ENCODE results near the gene CHN2. TPM values are rescaled to one million over a fixed set of nuclear protein-coding genes. Genes with fewer than 3 reads are reported as not detected.
"Not testable (repeated sequence)": the region's sequence is repeated elsewhere in the genome, so short reads cannot be mapped to it uniquely, and the experiment has no call there.

CHN2 gene
- total RNA-seq, 1 experiment from 2014 or later = not detected

GRCh38 chr7:29487424-29487823 lies 292.8 kb downstream of the CHN2 start:
- DNase-seq (ENCODE audit: low read depth) = no peak

- no peak for DNase-seq (ENCODE audit: low read depth)
Observed at GRCh38 chr7:29488203-29488970, 293.8 kb downstream of the CHN2 start.

GRCh38 chr7:29488977-29489376 lies 294.4 kb downstream of the CHN2 start:
- peak; percentile 27 for DNase-seq (ENCODE audit: low read depth)

- DNase-seq (ENCODE audit: low read depth) = no peak
Observed at GRCh38 chr7:29490094-29490607, 295.6 kb downstream of the CHN2 start.

GRCh38 chr7:29494350-29494749 lies 299.8 kb downstream of the CHN2 start:
- peak; percentile 21 for DNase-seq (ENCODE audit: low read depth)

GRCh38 chr7:29495653-29496052 lies 301.1 kb downstream of the CHN2 start:
- DNase-seq (ENCODE audit: low read depth) = no peak

DNA sequence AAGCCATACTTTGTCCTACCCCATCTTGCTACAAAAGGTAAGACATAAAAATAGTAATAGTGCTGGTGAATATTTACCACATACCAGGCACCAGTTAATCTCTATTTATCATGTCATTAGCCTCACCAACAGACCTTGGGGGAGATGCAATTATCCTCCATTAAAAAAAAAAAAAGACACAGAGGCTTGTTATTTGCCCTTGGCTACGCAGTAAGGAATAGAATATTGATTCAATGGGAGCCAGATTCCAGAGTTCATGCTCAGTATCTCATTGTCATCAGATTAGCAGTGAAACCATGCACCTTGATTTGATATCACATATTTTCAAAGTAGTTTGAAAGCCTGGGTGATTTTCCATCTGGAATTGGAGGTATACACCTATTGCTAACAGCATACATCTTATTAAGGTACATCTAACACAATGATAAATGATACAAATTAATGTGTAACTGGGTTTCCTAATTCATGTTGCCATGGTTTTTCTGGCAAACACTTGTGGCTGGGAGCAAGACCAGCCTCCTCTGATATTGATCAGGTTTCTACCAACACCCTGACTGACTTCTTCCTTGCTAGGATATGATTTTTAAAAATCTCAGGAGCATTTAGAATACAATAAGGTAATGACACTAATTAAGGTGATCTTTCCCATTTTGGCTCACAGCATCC lies 301.9 kb downstream of the CHN2 start:
- no peak for DNase-seq (ENCODE audit: low read depth)

- no peak for DNase-seq (ENCODE audit: low read depth)
Observed at GRCh38 chr7:29499932-29500331, 305.4 kb downstream of the CHN2 start.

DNA sequence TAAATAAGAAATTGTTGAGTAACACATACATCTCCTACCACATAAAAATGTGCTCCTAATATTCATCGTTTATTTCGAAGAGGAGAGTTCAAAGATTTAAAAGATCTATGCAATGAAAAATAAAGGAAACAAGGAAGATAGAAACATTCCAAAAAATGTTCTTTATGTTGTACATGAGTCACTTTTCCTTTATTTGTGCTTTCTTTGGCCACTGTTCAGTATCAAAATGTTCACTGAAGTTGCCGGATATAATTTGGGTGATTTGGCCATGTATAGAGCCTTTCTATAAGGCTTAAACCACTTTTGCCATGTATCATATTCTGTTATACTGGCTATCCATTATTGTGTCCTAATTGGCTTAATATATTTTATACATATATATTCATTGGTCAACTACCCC lies 306.1 kb downstream of the CHN2 start:
- no peak for DNase-seq (ENCODE audit: low read depth)

GRCh38 chr7:29502133-29502532 lies 307.6 kb downstream of the CHN2 start:
- DNase-seq (ENCODE audit: low read depth) = no peak

- DNase-seq (ENCODE audit: low read depth) = no peak
Observed at GRCh38 chr7:29505931-29506330, 311.4 kb downstream of the CHN2 start.

DNA sequence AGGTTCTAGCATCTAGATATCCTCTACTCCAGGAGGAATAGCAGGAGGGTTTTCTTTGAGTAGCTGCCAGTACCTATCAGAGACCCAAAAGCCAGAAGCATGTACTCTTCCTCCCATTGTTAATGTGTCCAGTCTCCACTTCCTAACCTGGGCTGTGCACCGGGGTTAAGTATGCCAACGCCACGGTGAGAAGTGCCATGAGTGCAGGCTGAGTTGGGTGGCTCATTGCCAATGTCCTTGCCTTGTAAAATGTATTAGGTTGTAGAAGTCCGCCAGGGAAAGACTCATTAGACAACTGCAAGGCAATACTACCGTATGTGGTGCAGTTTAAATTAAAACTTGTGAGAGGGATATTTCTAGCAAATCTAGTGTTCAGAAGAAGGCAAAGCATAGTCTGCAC lies 314.0 kb downstream of the CHN2 start:
- DNase-seq (ENCODE audit: low read depth) = no peak

GRCh38 chr7:29510028-29510427 lies 315.5 kb downstream of the CHN2 start:
- no peak for DNase-seq (ENCODE audit: low read depth)

GRCh38 chr7:29511337-29511736 lies 316.8 kb downstream of the CHN2 start:
- no peak for DNase-seq (ENCODE audit: low read depth)

DNA sequence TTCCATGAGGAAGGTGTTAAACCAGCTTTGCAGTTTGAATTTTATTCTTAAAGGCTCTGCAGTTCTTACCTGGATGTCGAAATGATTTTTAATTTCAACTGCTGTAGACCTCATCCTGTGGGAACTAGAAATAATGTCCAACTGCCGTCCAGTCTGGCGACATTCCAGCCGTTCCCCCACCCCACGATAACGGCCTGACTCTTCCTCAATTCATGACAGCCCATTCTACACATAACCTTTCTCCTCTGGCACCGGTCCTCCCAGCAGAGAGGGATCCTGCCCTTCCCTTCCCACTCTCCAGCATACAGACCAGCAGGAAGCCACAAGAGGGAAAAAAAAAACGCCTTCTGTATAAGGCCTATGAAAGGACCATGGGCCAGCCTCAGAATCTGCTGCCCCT lies 317.3 kb downstream of the CHN2 start:
- DNase-seq (ENCODE audit: low read depth) = no peak

- DNase-seq (ENCODE audit: low read depth) = no peak
Observed at GRCh38 chr7:29516491-29516890, 321.9 kb downstream of the CHN2 start.

DNA sequence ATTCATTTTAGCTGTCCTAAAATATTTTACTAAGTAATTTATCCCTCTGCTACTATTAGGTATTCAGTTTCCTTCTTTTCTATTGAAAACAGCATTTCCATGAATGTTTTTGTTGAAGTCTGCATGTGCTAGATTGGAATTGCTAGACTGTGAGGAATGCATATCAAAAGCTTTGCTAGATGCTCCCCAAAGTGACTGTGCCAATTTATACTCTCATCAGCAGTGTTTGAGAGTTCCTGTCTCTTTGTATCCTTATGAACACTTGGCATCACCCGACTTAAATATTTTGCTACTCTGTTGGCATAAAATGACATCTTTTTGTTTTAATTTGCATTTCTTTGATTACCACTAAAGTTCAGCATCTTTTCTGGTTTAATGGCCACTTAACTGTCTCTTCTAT lies 324.0 kb downstream of the CHN2 start:
- DNase-seq (ENCODE audit: low read depth) = no peak

- DNase-seq (ENCODE audit: low read depth) = no peak
Observed at GRCh38 chr7:29523728-29524127, 329.2 kb downstream of the CHN2 start.

GRCh38 chr7:29527505-29528108 lies 333.0 kb downstream of the CHN2 start:
- no peak for DNase-seq (ENCODE audit: low read depth)

DNA sequence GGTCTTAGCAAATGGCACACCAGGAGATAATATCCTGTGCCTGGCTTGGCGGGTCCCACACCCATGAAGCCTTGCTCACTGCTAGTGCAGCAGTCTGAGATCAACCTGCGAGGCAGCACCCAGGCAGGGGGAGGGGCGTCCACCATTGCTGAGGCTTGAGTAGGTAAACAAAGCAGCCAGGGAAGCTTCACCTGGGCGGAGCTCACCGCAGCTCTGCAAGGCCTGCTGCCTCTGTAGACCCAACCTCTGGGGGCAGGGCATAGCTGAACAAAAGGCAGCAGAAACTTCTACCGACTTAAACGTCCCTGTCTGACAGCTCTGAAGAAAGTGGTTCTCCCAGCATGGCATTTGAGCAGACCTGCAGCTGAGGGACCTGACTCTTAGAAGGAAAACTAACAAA lies 334.0 kb downstream of the CHN2 start:
- DNase-seq (ENCODE audit: low read depth) = not testable (repeated sequence)
